Measurements from ENCODE around the gene LYPD1.
A peak's percentile ranks its signal among the peaks of the same experiment; 100 is the strongest.

DNA sequence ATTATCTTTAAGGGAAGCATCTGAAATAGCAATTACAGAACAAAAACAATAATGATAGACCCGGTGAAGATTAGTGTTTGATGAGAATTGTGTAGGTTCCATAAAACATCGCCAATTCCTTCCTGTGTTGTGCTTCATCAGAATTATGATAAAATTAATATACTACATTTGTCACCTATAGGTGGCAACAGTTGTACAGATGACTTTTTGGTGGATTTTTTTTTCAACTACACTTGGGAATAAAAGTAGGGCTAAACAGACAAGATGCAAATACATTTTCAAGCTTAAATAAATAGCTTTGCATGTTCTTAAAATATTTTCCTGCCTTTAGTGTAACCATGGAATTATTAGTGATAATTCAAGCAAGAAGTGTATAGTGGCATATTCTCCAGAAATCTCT, 7.0 kb upstream of the LYPD1 start:
- no peak for TF ChIP-seq TCF7L2 (IDR thresholded peaks at IDR 0.05; ENCODE audit: borderline replicate concordance, extremely low read depth, insufficient read depth, insufficient read length)
- no peak for TF ChIP-seq EZH2phosphoT487 (IDR thresholded peaks at IDR 0.05; ENCODE audit: borderline replicate concordance)
- TF ChIP-seq, protein P1, sequence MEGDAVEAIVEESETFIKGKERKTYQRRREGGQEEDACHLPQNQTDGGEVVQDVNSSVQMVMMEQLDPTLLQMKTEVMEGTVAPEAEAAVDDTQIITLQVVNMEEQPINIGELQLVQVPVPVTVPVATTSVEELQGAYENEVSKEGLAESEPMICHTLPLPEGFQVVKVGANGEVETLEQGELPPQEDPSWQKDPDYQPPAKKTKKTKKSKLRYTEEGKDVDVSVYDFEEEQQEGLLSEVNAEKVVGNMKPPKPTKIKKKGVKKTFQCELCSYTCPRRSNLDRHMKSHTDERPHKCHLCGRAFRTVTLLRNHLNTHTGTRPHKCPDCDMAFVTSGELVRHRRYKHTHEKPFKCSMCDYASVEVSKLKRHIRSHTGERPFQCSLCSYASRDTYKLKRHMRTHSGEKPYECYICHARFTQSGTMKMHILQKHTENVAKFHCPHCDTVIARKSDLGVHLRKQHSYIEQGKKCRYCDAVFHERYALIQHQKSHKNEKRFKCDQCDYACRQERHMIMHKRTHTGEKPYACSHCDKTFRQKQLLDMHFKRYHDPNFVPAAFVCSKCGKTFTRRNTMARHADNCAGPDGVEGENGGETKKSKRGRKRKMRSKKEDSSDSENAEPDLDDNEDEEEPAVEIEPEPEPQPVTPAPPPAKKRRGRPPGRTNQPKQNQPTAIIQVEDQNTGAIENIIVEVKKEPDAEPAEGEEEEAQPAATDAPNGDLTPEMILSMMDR (IDR thresholded peaks at IDR 0.05 in 2 of 3, conservative IDR thresholded peaks at IDR 0.05 in 1 of 3; ENCODE audit: borderline replicate concordance in 1 of 3, insufficient read depth in 1 of 3, low read depth in 2 of 3, low read length in 2 of 3) = peak; percentile 1 to 47 (median 15); a peak in 4 of 6 replicates
- TF ChIP-seq POLR2AphosphoS5 (IDR thresholded peaks at IDR 0.05; ENCODE audit: low read depth, low read length) = no peak
- TF ChIP-seq CEBPB (IDR thresholded peaks at IDR 0.05; ENCODE audit: low read depth) = no peak
- TF ChIP-seq, protein P2, sequence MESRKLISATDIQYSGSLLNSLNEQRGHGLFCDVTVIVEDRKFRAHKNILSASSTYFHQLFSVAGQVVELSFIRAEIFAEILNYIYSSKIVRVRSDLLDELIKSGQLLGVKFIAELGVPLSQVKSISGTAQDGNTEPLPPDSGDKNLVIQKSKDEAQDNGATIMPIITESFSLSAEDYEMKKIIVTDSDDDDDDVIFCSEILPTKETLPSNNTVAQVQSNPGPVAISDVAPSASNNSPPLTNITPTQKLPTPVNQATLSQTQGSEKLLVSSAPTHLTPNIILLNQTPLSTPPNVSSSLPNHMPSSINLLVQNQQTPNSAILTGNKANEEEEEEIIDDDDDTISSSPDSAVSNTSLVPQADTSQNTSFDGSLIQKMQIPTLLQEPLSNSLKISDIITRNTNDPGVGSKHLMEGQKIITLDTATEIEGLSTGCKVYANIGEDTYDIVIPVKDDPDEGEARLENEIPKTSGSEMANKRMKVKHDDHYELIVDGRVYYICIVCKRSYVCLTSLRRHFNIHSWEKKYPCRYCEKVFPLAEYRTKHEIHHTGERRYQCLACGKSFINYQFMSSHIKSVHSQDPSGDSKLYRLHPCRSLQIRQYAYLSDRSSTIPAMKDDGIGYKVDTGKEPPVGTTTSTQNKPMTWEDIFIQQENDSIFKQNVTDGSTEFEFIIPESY (IDR thresholded peaks at IDR 0.05; ENCODE audit: extremely low read depth, insufficient replicate concordance, low read length) = no peak
- TF ChIP-seq POLR2A (IDR thresholded peaks at IDR 0.05; ENCODE audit: borderline replicate concordance, extremely low read depth, insufficient read depth, insufficient read length) = no peak
- TF ChIP-seq EZH2 (IDR thresholded peaks at IDR 0.05) = no peak
- no peak for TF ChIP-seq EGR1 (IDR thresholded peaks at IDR 0.05; ENCODE audit: low read depth)
- TF ChIP-seq JUND (IDR thresholded peaks at IDR 0.05) = no peak
